HuH-7.5 (cell line): ENCODE results near the gene LAMB1.
"Not testable (repeated sequence)": the region's sequence is repeated elsewhere in the genome, so short reads cannot be mapped to it uniquely, and the experiment has no call there.

Experiments used
- DNase-seq: peaks from one replicate; pipeline ENCODE4 v3.0.0; 2011; ENCODE audit warnings: low spot score

The LAMB1 gene

GRCh38 chr7:108002726-108003598 is at the start of gene LAMB1:
LAMB1 (minus strand) TSS chr7:108003161; CDS start chr7:108002885, 276 bp downstream.
- peak; percentile 75 for DNase-seq

GRCh38 chr7:108051454-108051853 is 48.5 kb upstream of the LAMB1 start:
- no peak for DNase-seq

GRCh38 chr7:108049962-108050361 is 47.0 kb upstream of the LAMB1 start:
- DNase-seq, result no peak

- DNase-seq, result no peak
Measured at GRCh38 chr7:108048422-108048821, 45.5 kb upstream of the LAMB1 start.

GRCh38 chr7:108046952-108047506 is 44.1 kb upstream of the LAMB1 start:
- no peak for DNase-seq

- no peak for DNase-seq
Measured at GRCh38 chr7:108045669-108046068, 42.7 kb upstream of the LAMB1 start.

GRCh38 chr7:108045154-108045553 is 42.2 kb upstream of the LAMB1 start:
- DNase-seq, result no peak

- DNase-seq, result no peak
Measured at GRCh38 chr7:108044345-108044744, 41.4 kb upstream of the LAMB1 start.

GRCh38 chr7:108038986-108039385 is 36.0 kb upstream of the LAMB1 start:
- DNase-seq, result no peak

- no peak for DNase-seq
Measured at GRCh38 chr7:108037741-108038140, 34.8 kb upstream of the LAMB1 start.

- no peak for DNase-seq
Measured at GRCh38 chr7:108037140-108037539, 34.2 kb upstream of the LAMB1 start.

- DNase-seq, result no peak
Measured at GRCh38 chr7:108034586-108034985, 31.6 kb upstream of the LAMB1 start.

GRCh38 chr7:108033776-108034497 is 31.0 kb upstream of the LAMB1 start:
- DNase-seq, result no peak

- DNase-seq, result not testable (repeated sequence)
Measured at GRCh38 chr7:108033309-108033708, 30.3 kb upstream of the LAMB1 start.

GRCh38 chr7:108030516-108030915 is 27.6 kb upstream of the LAMB1 start:
- DNase-seq, result no peak

- no peak for DNase-seq
Measured at GRCh38 chr7:108029034-108029433, 26.1 kb upstream of the LAMB1 start.

- peak; percentile 25 for DNase-seq
Measured at GRCh38 chr7:108028111-108028510, 25.1 kb upstream of the LAMB1 start.

- DNase-seq, result no peak
Measured at GRCh38 chr7:108027239-108027638, 24.3 kb upstream of the LAMB1 start.

GRCh38 chr7:108026647-108027046 is 23.7 kb upstream of the LAMB1 start:
- DNase-seq, result no peak

GRCh38 chr7:108026116-108026515 is 23.2 kb upstream of the LAMB1 start:
- DNase-seq, result no peak

GRCh38 chr7:108024538-108024937 is 21.6 kb upstream of the LAMB1 start:
- no peak for DNase-seq

- DNase-seq, result no peak
Measured at GRCh38 chr7:108020585-108020984, 17.6 kb upstream of the LAMB1 start.

- DNase-seq, result no peak
Measured at GRCh38 chr7:108018668-108019067, 15.7 kb upstream of the LAMB1 start.
